ENCODE data around the gene S100A9.
A peak's percentile ranks its signal among the peaks of the same experiment; 100 is the strongest.

Gene S100A9

DNA sequence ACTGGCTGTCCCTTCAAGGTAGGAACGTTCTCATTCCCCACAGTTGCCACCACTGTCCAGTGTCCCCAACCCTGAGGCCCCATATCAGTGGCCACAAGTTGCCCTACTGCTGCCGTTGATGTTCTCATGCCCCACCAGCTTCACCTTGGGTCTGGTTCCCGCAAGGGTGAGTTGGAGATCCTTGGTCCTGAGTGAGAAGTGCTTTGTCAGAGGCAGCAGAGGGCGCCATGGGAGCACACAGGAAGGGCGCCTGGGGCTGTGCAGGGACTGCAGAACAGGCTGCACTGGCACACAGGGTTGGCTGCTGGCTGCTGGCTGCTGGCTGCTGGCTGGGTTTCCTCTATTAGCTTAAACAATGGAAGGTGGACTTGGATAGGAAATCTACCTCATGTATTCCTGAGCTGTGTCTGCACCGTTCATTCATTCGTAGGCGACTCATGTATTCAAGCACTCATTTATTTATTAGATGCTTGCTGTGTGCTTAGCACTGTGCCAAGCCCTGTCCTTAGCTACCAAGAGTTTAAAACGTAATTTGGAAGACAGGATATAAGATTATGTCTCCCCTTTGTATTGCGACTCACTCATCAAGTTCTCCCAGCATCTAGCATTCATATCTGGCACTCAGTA lies 2.1 kb upstream of the S100A9 start:
- ChIA-PET CTCF (interaction anchor here (0.9 to 11.2 kb wide), 21 partner anchors 9 to 272 kb away, joined by 3 to 331 read pairs (median 5); partner anchors contain the start of genes S100A12, S100A13 and S100A8), POLR2A (no interaction called here)
- DNase-seq (ENCODE audit: extremely low spot score), result peak; percentile 61
- TF ChIP-seq, protein P1, sequence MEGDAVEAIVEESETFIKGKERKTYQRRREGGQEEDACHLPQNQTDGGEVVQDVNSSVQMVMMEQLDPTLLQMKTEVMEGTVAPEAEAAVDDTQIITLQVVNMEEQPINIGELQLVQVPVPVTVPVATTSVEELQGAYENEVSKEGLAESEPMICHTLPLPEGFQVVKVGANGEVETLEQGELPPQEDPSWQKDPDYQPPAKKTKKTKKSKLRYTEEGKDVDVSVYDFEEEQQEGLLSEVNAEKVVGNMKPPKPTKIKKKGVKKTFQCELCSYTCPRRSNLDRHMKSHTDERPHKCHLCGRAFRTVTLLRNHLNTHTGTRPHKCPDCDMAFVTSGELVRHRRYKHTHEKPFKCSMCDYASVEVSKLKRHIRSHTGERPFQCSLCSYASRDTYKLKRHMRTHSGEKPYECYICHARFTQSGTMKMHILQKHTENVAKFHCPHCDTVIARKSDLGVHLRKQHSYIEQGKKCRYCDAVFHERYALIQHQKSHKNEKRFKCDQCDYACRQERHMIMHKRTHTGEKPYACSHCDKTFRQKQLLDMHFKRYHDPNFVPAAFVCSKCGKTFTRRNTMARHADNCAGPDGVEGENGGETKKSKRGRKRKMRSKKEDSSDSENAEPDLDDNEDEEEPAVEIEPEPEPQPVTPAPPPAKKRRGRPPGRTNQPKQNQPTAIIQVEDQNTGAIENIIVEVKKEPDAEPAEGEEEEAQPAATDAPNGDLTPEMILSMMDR (IDR thresholded peaks at IDR 0.05; ENCODE audit: control extremely low read depth, extremely low read depth, low read depth, missing control alignments), result peak; percentile 72

DNA sequence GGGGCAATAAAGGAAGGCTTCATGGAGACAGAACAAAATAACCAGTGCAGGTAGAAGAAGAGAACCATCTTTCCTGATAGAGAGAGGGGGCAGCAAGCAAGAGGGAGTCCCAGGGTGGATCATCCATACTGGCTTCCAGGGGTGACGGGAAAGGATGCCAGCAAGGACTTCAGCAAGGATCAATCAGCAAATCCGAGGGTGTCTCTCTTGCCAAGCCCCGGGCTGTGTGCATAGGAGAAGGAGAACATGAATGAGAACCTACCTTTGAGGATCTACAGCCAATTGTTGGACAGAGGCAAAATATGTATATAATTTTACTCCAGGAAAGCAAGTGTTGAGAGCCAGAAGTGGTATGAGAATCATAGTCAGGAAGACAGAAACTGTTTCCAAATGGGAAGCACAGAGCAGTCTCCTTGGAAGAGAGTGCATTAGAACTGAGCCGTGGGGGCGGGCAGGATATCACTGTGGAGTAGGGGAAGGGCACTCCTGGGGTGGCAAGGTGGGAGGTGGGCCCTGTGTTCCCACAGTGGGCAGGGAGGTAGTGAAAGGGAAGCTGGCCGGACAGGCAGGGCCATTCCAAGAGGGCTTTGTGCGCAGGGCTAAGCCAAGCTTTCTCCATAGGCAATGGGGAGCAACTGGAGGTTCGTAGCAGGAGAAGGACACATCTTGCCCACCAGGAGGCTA lies 1.1 kb upstream of the S100A9 start:
- TF ChIP-seq, protein P1 (IDR thresholded peaks at IDR 0.05; ENCODE audit: control extremely low read depth, extremely low read depth, low read depth, missing control alignments), result no peak
- ChIA-PET POLR2A (no interaction called here), CTCF (interaction anchor here (1.0 to 11.2 kb wide), 11 partner anchors 10 to 153 kb away, joined by 3 to 331 read pairs (median 8); no protein-coding TSS in a partner anchor)
- DNase-seq (ENCODE audit: extremely low spot score), result no peak

DNA sequence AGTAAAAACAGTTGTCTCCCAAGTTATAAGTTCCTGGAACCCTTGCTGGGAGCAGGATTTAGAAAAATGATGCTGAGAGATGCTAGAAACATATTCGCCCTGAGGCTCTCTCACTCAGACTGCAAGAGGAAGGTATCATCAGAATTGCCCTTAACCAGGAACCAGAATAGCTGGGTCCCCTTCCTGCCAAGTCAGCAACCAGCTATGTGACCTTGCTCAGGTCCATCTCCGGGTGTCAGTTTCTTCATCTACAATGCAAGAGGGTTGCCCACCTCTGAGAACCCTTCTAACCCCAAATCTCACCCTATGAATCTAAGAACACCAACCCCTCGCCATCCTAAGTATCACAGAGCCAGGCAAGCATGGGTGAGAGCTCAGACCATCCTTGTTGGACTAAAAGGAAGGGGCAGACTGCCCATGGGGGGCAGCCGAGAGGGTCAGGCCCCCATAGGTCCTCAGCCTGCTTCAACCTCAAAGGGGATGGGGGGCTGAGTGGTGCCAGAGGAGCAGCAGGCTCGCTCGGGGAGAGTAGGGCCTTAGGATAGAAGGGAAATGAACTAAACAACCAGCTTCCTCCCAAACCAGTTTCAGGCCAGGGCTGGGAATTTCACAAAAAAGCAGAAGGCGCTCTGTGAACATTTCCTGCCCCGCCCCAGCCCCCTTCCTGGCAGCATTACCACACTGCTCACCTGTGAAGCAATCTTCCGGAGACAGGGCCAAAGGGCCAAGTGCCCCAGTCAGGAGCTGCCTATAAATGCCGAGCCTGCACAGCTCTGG lies 390 bp upstream of the S100A9 start:
- ChIA-PET CTCF (interaction anchor here (0.9 to 11.2 kb wide), 11 partner anchors 9 to 211 kb away, joined by 3 to 331 read pairs (median 3); partner anchors contain the start of gene PGLYRP4), POLR2A (no interaction called here)
- peak; percentile 14 for DNase-seq (ENCODE audit: extremely low spot score)
- TF ChIP-seq, protein P1 (IDR thresholded peaks at IDR 0.05; ENCODE audit: control extremely low read depth, extremely low read depth, low read depth, missing control alignments), result no peak

DNA sequence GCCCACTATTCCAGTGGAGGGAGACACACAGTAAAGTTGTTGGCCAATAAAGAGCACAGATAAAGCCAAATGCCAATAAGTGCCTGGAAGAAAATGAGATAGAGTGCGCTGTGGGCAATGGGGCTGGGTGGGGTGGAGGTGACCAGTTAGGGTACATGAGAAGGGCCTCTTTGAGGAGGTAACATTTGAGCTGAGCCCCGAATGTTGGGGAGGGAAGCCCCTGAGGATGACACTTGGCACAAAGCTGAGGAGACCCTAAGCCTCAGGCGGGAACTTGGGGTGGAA lies 979 bp downstream of the S100A9 start:
- CTCF ChIA-PET, result interaction anchor here (1.0 to 11.2 kb wide), 3 partner anchors 107 to 210 kb away, joined by 3 to 331 read pairs (median 5); no protein-coding TSS in a partner anchor
- no peak for DNase-seq (ENCODE audit: extremely low spot score)
- POLR2A ChIA-PET, result no interaction called here
- TF ChIP-seq, protein P1 (IDR thresholded peaks at IDR 0.05; ENCODE audit: control extremely low read depth, extremely low read depth, low read depth, missing control alignments), result no peak

DNA sequence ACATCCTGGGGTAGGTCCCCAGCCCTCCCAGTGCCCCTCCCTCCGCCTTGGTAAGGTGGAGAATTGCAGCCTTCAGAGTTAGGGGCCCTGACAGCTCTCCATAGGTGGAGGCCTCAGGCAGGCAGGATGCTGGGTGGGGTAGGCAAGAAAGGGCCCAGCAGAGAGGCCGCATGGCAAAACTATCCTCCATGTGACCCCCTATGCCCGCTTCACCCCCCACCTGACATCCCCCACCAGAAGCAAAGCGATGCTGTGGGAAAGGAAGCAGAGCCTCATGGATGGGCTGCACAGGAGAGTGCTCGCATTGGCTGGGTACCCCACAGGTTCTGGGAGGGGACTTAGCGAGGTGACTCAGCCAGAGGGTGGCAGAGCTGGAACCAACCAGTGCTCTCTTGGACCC lies 1.6 kb downstream of the S100A9 start:
- POLR2A ChIA-PET, result no interaction called here
- CTCF ChIA-PET, result interaction anchor here (1.6 to 1.9 kb wide), 2 partner anchors 107 to 136 kb away, joined by 5 read pairs; no protein-coding TSS in a partner anchor
- TF ChIP-seq, protein P1 (IDR thresholded peaks at IDR 0.05; ENCODE audit: control extremely low read depth, extremely low read depth, low read depth, missing control alignments), result no peak
- DNase-seq (ENCODE audit: extremely low spot score), result no peak

DNA sequence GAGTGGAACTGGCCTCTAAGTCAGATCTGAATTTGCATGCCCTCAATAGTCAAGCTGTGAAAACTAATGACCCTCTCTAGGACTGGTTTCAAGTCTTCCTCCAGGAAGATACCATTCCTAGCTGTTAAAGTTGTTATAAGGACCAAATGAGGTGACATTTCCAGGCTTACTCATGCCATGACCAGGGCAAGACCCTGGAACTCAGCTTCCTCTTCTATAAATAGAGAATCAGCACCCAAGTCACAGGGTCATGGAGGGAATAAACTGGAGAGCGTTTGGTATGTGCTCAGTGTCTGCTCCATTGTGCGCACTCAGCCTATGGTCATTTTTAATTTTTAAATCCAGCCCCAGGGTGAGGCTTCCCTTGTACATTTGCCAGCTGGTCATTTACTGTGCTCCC lies 2.5 kb downstream of the S100A9 start:
- TF ChIP-seq, protein P1 (IDR thresholded peaks at IDR 0.05; ENCODE audit: control extremely low read depth, extremely low read depth, low read depth, missing control alignments), result no peak
- ChIA-PET CTCF (interaction anchor here (1.3 to 1.6 kb wide), 2 partner anchors 134 to 135 kb away, joined by 3 to 5 read pairs; no protein-coding TSS in a partner anchor), POLR2A (no interaction called here)
- DNase-seq (ENCODE audit: extremely low spot score), result no peak

Measured in GM10248 (cell line).